Kidney tubule cell (primary cell): Measurements from ENCODE around the gene CNIH1.
"Not testable (repeated sequence)": the region's sequence is repeated elsewhere in the genome, so short reads cannot be mapped to it uniquely, and the experiment has no call there.

Experiments used
- DNase-seq: peaks from one replicate; pipeline ENCODE4 v3.0.0-alpha.2; 2018; ENCODE audit warnings: low spot score

The CNIH1 gene

DNA sequence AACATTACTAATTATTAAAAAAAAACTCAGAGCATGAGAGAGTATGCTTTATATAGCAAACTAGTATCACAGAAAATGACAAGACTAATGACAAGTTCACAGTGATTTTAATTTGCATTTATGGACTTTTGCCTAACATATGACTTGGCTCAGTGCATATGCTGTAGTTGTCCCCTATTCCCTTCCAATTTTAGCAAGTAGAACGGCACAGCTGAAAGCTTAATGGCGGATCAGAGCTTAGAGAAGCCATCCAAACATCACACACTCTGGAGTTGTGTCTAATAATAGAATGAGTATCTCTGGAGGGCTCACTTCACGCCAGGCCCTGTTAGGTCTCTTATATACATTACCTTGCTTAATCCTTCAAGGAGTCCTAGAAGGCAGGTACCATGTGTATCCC lies 13.3 kb downstream of the CNIH1 start:
- no peak for DNase-seq

DNA sequence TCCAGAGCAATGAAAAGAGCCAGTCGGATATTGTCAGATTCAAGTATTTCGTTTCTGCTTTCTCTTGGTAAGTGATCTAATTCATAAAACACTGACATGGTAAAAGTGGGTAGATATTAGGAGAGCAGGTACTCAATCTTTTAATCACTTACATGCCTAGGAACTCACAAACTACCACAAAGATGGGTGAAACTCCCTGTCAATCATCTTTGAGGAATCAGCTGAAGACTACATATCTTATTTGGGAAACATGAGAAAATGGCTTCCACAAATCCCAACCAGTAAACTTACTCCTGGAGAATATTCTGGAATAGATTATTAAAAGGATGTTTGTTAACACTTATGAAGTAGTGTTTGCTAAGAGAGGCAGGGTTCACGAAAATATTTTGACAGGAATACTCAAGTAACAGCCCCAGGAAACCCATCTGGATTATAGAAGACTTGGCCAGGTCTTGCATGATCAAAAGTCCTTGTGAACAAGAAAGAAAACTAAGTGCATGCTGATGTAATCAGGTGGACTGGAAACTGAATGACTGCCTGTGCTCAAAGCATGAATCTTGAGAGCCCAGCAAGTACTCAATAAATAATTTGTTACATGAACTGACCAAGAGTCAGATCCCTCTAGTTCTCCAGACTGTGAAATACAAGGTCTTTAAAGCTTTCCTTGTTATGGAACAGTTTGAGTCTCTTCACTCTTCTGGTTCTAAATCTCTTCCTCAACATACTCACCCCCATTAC lies 15.5 kb downstream of the CNIH1 start:
- no peak for DNase-seq

- DNase-seq, result no peak
These were observed 16.1 kb downstream of the CNIH1 start for GRCh38 chr14:54425068-54425467.

DNA sequence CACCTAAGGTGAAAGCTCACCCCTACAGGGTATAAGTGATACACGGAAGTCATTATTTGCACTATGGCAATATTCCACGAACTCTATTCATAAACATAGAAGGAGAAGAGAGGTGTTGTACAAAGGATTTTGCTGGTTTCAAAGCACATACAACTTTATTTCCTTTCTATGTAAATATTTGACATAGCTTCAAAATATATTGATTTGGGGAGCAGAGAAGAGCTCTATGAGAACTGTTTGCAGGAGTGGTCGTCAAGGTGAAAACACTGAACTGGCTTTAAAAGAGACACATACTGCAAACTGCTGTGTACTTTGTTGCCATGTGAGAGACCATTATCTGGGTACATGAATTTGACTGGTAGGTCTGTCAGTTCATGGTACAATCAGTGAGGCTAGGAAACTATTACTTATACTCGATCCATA lies 16.7 kb downstream of the CNIH1 start:
- no peak for DNase-seq

GRCh38 chr14:54423991-54424390 lies 17.2 kb downstream of the CNIH1 start:
- no peak for DNase-seq

DNA sequence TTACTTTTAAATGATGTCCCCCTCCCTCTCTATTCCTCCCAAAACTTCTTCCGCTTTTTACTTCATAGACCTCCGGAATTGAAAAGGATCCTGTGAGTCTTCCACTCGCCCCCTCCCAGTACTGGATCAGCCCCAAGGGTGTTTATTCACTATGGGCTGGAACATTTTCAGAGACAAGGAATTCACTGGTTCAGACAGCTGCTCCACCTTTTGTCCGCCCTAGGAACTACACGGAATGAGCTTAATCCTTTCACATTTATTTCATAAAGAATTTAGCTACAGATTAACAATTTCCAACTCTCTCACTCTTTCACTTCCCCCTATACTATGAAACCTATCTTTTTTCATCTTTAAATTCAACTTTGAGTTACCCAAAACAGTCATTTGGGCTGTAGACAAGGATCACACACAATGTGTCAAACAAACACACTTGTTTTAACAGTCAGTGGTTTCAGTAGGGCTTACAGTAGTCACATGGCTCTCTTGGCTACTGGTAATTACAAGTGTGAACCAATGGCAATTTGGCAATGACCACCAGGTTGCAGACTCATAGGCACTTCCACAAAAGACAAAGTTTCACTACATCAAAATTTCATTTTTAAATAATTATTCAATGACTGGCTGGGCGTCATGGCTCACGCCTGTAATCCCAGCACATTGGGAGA lies 20.6 kb downstream of the CNIH1 start:
- DNase-seq, result peak; percentile 52

DNA sequence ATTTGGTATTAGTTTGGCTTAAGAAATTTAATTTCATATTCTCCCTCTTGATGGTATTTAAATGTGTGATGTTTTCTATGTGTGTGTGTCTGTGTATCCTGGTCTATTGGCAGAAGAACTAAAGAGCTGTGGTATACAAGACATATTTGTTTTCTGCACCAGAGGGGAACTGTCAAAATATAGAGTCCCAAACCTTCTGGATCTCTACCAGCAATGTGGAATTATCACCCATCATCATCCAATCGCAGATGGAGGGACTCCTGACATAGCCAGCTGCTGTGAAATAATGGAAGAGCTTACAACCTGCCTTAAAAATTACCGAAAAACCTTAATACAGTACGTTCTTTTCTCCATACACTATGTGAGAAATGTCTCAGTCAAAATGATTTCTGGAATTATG lies 29.8 kb downstream of the CNIH1 start:
- DNase-seq, result no peak

DNA sequence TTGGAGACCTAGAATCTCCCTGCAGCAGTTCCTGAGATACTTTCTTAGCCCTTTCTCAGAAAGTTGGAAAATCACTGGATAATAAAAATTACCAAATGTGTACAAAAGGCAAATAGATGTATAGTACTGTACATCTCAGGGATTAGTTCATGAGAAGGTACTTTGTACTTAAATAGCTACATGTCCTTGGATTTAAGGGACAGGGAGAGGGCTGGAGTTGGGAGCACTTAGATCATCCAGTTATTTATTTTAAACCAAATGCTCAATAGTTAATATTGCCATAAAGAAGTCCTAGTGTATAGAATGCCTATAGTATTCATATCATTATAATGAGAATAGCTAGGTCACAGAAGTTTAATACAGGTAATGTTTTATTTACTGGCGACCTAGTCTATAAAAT lies 31.0 kb downstream of the CNIH1 start:
- DNase-seq, result no peak

DNA sequence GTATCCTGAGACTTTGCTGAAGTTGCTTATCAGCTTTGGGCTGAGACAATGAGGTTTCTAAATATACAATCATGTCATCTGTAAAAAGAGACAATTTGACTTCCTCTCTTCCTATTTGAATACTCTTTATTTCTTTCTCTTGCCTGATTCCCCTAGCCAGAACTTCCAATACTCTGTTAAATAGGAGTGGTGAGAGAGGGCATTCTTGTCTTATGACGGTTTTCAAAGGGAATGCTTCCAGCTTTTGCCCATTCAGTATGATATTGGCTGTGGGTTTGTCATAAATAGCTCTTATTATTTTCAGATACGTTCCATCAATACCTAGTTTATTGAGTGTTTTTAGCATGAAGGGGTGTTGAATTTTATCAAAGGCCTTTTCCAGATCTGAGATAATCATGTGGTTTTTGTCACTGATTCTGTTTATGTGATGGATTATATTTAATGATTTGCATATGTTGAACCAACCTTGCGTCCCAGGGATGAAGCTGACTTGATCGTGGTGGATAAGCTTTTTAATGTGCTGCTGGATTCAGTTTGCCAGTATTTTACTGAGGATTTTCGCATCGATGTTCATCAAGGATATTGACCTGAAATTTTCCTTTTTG lies 37.7 kb downstream of the CNIH1 start:
- not testable (repeated sequence) for DNase-seq

GRCh38 chr14:54399560-54399959 lies 41.6 kb downstream of the CNIH1 start:
- DNase-seq, result no peak

GRCh38 chr14:54396493-54397335 lies 44.5 kb downstream of the CNIH1 start, which contains the start of gene CDKN3:
CDKN3 (plus strand) TSS chr14:54397007; CDS start chr14:54397069, 62 bp downstream.
- DNase-seq, result peak; percentile 100

GRCh38 chr14:54396183-54396492 lies 45.0 kb downstream of the CNIH1 start:
- no peak for DNase-seq

- no peak for DNase-seq
These were observed 45.5 kb downstream of the CNIH1 start for GRCh38 chr14:54395716-54396115.

DNA sequence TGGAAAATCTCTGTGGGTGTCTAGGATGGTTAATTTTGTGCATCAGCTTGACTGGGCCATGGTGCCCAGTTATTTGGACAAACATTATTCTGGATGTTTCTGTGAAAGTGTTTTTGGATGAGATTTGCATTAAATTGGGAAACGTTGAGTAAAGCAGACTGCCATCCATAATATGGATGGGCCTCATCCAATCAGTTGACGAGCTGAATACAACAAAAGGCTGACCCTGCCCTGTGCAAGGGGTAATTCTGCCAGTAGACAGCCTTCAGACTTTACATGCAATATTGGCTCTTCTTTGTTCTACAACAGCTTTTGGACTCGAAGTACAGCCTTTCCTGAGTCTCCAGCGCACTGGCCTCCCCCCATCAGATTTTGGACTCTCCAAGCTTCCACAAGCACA lies 45.9 kb downstream of the CNIH1 start:
- no peak for DNase-seq

DNA sequence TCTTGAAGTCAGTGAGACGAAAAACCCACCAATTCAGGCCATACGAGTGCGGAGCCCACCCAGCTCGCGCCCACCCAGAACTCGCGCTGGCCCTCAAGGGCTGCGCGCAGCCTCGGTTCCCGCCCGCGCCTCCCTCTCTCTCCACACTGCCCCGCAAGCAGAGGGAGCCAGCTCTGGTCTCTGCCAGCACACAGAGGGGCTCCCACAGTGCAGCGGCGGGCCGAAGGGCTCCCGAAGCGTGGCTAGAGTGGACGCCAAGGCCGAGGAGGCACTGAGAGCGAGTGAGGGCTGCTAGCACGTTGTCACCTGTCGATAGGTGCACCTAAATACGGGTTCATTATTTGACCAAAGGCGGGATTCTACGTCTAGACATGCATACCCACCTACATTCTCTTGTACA lies 46.6 kb downstream of the CNIH1 start:
- no peak for DNase-seq

DNA sequence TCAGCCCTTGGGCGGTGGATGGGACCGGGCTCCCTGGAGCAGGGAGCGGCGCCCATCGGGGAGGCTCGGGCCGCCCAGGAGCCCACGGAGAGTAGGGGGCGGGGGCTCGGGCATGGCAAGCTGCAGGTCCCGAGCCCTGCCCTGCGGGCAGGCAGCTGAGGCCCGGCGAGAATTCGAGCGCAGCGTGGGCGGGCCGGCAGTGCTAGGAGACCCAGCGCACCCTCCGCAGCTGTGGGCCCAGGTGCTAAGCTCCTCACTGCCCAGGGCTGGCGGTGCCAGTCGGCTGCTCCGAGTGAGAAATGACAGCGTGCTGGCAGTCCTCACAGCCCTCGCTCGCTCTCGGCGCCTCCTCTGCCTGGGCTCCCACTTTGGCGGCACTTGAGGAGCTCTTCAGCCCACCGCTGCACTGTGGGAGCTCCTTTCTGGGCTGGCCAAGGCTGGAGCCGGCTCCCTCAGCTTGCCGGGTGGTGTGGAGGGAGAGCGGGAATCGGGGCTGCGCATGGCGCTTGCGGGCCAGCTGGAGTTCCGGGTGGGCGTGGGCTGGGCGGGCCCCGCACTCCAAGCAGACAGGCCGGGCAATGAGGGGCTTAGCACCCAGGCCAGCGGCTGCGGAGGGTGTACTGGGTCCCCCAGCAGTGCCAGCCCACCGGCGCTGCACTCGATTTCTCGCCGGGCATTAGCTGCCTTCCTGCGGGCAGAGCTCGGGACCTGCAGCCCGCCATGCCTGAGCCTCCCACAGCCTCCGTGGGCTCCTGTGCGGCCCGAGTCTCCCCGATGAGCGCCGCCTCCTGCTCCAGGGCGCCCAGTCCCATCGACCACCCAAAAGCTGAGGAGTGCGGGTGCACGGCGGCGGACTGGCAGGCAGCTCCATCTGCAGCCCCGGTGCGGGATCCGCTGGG lies 47.9 kb downstream of the CNIH1 start:
- DNase-seq, result not testable (repeated sequence)

DNA sequence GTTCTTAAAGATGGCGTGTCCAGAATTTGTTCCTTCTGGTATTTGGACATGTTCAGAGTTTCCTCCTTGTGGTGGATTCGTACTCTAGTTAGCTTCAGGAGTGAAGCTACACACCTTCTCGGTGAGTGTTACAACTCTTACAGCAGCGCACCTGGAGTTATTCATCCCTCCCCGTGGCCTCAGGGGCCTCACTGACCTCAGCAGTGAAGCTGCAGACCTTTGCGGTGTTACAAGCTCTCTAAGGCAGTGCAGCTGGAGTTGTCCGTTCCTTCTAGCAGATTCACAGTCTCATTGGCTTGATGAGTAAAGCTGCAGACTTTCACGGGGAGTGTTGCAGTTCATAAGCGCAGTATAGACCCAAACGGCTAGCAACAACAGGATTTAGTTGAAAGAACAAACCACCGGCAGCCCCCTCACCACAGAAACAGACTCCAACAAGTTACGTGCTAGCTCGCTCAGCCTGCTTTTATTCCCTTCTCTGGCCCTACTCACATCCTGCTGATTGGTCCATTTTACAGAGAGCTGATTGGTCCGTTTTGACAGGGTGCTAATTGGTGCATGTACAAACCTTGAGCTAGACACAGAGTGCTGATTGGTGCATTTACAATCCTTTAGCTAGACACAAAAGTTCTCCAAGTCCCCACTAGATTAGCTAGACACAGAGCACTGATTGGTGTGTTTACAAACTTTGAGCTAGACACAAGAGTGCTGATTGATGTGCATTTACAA lies 48.9 kb downstream of the CNIH1 start:
- no peak for DNase-seq

GRCh38 chr14:54387328-54387727 lies 53.8 kb downstream of the CNIH1 start:
- DNase-seq, result peak; percentile 61

DNA sequence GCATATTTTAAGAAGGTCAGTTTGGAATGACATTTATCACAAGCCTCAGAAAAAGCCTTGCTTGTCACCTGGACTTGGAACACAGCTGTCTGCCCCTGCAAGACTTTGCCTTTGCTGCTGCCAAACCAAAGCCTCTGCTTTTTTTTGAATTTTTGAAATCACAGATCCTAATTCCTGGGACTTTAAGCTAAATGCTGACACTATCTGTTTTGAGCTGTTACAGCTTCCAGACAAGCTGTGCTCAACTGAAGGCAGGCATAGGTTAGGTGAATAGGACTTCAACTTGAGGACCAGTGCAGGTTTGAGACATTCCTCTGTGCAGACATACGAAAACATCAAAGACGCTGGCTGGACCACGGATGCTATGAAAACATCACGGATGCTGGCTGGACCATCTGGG lies 55.6 kb downstream of the CNIH1 start:
- DNase-seq, result no peak

DNA sequence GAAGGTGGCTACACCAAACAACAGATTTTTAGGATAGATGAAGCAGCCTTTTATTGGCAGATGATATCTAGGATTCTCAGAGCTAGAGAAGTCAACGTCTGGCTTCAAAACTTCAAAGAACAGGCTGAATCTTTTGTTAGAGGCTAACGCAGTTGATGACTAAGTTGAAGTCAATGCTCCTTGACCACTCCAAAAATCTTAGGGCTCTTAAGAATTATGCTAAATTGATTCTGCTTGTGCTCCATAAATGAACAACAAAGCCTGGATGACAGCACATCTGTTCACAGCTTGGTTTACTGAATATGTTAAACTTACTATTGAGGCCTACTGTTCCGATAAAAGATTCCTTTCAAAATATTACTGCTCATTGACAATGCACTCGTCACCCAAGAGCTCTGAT lies 57.3 kb downstream of the CNIH1 start:
- DNase-seq, result no peak

DNA sequence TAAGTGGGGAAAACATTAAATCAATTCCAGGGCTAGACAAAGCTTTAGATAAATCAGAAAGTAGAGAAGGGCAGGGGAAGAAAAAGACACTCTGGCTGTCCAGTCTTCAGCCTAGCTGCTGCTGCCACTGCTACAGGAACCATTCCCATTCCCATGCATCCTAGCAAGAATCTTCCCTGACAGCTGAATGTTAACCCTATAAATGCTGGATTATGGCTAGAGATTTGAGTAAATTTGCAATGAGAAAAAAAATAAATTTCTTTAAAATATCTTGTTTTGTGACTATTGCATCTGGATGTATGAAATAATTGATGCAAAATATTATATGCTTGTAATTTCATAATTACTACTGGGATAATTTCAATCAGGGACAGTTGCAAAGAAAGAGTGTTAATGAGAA lies 59.4 kb downstream of the CNIH1 start:
- no peak for DNase-seq
